ENCODE data around the gene SNED1. TPM values are rescaled to one million over a fixed set of nuclear protein-coding genes. Genes with fewer than 3 reads are reported as not detected.

The SNED1 gene
- total RNA-seq, 1 experiment from 2014 or later: 65.5 TPM

DNA sequence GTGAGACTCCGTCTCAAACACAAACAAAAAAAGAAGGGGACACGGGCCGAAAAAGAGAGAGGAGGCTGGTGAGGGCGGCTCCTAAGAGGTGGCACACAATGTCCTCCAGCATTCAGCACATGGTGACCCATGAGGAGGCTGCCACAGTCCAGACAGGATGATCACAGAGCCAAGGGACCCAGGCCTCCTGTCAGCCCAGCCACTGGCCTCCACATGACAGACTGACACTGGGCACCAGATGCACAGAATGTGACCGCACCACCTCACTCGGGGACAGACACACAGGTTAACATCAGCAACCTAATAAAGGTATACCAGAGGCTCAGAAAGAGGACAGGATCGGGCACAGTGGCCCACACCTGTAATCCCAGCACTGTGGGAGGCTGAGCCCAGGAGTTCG, 129.8 kb downstream of the SNED1 start:
- no peak for DNase-seq (ENCODE audit: low read depth)

DNA sequence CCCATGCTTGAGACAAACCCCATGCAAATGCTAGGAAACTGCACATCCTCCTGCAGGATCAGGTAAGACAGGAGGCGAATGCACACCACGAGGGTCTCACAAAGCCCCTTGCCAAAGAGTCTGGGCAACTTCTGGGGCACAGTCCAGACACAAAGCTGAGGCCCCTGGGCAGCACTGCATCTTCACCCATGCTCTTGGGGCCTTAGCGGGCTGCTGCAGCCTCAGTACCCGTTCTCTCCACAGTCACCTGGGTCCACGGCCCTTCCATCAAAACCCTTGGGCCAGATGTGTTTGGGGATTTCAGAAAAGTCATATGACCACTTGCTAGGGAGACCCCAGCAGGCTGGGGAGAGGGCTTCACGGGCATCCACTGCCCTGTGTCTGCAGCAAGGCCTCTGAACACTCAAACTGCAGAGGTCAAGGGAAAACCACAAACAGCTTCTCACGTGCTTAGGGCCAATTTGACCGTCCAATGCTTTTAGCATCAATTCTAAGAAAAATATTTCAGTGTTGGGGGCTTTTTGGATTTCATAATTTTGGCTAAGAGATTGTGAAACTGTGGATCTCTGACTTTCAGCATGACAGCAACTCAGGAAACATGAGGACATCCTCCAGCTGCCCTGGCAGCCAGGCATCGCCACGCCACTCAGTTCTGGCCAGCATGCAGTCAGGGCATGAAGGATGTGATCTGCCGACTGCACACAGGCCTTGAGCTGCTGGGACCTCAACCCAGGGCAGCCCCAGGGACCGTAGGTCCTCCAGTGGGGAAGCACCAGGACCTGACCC, 130.9 kb downstream of the SNED1 start:
- DNase-seq (ENCODE audit: low read depth): no peak

DNA sequence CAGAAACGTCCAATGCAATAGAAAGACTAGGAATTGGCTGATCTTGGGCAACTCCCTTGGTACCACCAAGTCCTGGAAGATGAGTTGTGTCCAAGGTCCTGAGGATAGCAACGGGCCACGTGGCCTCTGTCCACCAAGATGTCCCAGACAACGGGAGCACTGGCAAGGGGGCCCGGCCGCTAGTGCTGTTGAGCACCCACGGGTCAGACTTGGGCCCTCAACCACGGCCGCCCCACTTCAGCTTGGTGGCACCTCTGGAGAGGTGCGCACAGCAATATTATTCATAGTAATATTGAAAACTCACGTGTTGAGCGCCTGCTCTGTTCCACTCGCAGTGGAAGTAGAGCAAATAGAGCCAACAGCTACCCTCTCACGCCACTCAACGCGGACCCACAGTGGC, 131.9 kb downstream of the SNED1 start:
- DNase-seq (ENCODE audit: low read depth): no peak

- DNase-seq (ENCODE audit: low read depth): no peak
These were observed 133.1 kb downstream of the SNED1 start for GRCh38 chr2:241131531-241131930.

DNA sequence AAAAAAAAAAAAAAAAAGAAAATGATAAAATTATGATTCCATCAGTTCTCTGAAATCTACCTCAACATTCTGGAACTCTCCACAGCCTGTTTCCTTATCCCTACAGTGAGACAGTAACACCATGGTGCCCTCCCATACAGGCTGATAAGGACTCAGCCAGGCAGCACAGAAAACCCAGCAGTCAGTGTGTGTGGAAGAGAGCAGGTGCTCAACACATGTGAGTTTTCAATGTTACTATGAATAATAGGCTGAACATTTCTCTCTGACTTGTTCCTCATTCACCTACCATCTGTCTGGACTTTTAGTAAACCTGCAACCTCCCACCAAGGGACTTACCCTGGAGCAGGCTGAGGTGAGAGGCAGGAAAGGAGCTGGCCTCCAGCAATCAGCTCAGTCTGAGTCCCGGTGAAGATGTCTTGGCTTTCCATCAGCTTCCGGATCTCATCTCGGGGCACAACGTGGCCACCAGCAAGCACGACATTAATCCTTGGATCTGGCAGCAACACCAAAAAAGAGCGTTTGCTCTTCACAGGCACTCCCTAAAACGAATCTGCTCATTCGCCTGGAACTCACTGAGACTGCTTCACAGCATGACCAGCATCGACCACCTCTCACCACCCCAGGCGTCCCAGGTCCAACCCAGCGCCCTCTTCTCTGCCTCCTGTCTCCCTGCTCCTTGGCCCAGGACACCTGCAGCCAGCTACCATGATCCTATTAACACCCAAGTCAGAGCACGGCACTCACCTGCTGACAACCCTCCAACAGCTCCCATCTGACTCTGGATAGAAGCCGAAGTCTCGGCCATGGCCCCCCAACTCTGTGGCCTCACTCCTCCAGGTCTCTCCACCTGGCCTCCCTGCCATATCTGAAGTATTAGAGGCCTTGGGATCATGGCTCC, 134.4 kb downstream of the SNED1 start:
- no peak for DNase-seq (ENCODE audit: low read depth)

GRCh38 chr2:241133436-241133820, 135.0 kb downstream of the SNED1 start:
- DNase-seq (ENCODE audit: low read depth): no peak

GRCh38 chr2:241134711-241135110, 136.3 kb downstream of the SNED1 start:
- DNase-seq (ENCODE audit: low read depth): no peak

GRCh38 chr2:241135737-241136136, 137.3 kb downstream of the SNED1 start:
- DNase-seq (ENCODE audit: low read depth): no peak

- DNase-seq (ENCODE audit: low read depth): no peak
These were observed 137.8 kb downstream of the SNED1 start for GRCh38 chr2:241136191-241136590.

DNA sequence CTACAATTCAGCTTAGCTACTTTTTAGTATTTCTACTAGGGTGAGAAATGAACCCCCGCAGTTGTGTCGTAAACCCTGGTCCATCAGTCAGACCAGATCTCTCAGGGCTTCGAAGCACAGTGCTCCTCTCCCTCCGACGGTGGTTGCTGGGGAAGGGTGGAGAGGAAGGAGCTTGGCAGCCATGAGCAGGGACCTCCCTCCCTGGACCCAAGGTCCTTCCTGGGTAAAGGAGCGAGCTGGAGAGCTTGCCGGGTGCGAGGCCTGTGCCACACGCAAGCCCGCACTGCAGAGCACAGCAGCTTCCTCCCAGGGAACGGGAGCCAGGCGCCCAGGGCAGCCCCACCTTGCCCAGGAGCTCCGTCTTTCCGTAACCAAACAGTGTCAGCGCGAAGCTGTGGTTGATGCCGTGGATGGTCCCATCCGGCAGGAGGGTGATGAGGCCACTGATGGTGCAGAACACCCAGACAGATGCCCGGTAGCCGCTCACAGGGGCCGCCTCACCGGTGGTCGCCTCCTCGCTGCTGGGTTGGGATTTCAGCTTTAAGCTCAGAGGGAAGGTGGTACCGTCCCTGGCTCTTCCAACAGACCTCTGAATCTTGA, 138.3 kb downstream of the SNED1 start:
- DNase-seq (ENCODE audit: low read depth): no peak

GRCh38 chr2:241137276-241138190, 139.1 kb downstream of the SNED1 start:
- DNase-seq (ENCODE audit: low read depth): no peak

- DNase-seq (ENCODE audit: low read depth): no peak
These were observed 140.1 kb downstream of the SNED1 start for GRCh38 chr2:241138471-241138870.

DNA sequence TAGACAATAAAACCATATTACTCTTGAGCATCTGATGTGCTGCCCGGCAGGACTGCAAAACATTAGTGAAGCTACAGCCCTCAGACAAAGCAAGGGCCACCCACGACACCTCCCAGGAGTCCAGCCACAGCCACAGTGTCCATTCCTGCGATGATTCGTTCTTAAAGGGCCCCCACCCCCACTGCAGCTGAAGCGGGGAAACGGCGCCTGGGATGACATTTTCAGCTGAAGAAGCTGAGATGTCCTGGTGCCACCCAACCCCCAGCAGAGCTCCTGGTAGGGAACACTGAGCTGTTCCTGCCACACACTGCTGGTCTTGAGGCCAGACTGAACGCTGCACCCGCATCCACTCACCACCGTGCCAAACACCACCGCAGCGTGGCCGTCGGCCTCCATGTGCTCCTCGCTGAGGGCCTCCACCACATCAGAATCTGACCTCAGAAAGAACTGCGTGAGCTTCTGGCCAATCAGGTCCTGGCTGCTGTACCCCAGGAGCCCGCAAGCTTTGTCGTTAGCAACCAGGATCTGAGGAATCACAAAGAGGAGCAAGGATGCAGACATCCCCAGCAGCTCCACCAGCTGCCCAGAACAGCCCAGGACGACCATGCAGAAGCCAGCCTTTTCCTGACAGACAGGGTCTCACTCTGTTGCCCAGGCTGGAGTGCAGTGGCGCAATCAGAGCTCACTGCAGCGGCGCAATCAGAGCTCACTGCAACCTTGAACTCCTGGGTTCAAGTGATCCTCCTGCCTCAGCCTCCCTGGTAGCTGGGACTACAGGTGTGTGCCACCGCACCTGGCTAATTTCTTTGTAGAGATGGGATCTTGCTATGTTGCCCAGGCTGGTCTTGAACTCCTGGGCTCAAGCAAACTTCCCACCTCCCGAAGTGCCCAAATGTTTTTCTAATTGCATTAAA, 141.4 kb downstream of the SNED1 start:
- no peak for DNase-seq (ENCODE audit: low read depth)

DNA sequence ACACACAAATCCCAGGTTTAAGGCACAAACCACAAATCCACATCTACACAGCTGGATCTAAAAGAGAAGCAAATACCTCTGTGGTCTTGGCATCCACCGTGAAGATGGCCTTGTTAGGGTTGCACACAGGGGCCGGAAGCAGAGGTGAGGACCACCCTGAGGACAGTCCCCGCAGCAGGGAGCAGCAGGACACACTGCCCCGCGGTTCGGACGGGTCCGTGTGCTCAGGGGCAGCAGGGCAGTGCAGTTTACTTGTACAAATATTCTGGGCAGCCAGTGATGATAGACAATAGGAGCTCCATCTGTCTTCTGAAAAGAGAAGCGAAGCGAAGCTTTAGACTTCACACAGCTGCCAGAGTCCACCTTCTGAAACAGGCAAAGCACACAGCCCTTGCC, 142.0 kb downstream of the SNED1 start:
- no peak for DNase-seq (ENCODE audit: low read depth)

DNA sequence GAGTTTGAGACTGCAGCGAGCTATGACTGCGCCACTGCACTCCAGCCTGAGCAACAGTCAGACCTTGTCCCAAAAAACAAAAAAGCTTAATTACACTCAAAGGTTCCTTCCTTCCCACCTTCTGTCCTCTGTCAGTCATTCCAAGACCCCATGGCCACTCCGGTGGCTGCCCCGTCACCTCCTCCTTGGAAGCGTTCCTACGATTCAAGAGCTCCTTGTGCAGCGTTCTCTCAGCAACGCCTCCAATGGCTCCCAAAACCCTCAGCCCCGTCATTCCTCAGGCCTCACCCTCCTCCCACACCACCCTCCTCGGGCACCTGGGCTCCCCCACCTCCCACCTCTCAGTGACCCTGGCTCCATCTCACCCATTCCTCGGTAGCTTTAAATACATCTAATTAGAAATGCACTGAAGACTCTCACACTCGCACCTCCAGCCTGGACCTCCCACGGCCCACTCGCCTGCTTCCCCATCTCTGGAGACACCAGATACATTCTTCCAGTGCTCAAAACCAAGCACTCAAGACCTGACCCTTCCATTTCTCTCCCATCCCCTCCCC, 142.9 kb downstream of the SNED1 start:
- DNase-seq (ENCODE audit: low read depth): no peak

GRCh38 chr2:241142063-241142462, 143.6 kb downstream of the SNED1 start:
- no peak for DNase-seq (ENCODE audit: low read depth)

GRCh38 chr2:241142593-241142992, 144.2 kb downstream of the SNED1 start:
- no peak for DNase-seq (ENCODE audit: low read depth)
